Fibroblast of lung (primary cell): ENCODE results near the gene ENOX1. TPM values are rescaled to one million over a fixed set of nuclear protein-coding genes. Genes with fewer than 3 reads are reported as not detected.

Experiments used
- DNase-seq, 2 donors: peaks; one replicate each; pipeline versions ENCODE4 v3.0.0 to v3.0.0-alpha.2; 2010; ENCODE audit warnings: low read depth in 2 of 2
- H2AFZ ChIP-seq: 2 replicates; pipeline ENCODE4 v1.5.1; 2012; ENCODE audit warnings: low read length, control low read depth, inconsistent platforms
- H3K27ac ChIP-seq: 2 replicates; pipeline ENCODE4 v1.5.1; 2011; ENCODE audit warnings: low read length, control low read depth; ENCODE audit not compliant: insufficient read depth
- H3K27me3 ChIP-seq: 2 replicates; pipeline ENCODE4 v1.5.1; 2011; ENCODE audit warnings: mild to moderate bottlenecking, low read length; ENCODE audit not compliant: control insufficient read depth, insufficient read depth
- H3K36me3 ChIP-seq: 2 replicates; pipeline ENCODE4 v1.5.1; 2011; ENCODE audit warnings: low read length; ENCODE audit not compliant: control insufficient read depth, insufficient read depth
- H3K4me1 ChIP-seq: 2 replicates; pipeline ENCODE4 v1.5.1; 2011; ENCODE audit warnings: low read length; ENCODE audit not compliant: control insufficient read depth, insufficient read depth; ENCODE audit errors: extremely low read depth
- H3K4me2 ChIP-seq: 2 replicates; pipeline ENCODE4 v1.5.1; 2011; ENCODE audit warnings: low read length, control low read depth; ENCODE audit not compliant: insufficient read depth; ENCODE audit errors: extremely low read depth
- H3K4me3 ChIP-seq, 4 experiments: fragments of 200-600 bp in 1 of 4; sonication (generic) in 1 of 4; replicated peaks in 1 of 4; 2 replicates each; pipeline ENCODE4 v1.5.1; 2011 to 2016; ENCODE audit warnings: low read length in 4 of 4, low read depth in 3 of 4, mild to moderate bottlenecking in 3 of 4, control low read depth in 2 of 4, inconsistent platforms in 1 of 4, mixed read lengths in 1 of 4; ENCODE audit not compliant: insufficient read depth in 1 of 4; ENCODE audit errors: control extremely low read depth in 1 of 4
- H3K79me2 ChIP-seq: 2 replicates; pipeline ENCODE4 v1.5.1; 2012; ENCODE audit warnings: mild to moderate bottlenecking, low read length, inconsistent platforms; ENCODE audit not compliant: control insufficient read depth, insufficient read depth
- H3K9ac ChIP-seq: 2 replicates; pipeline ENCODE4 v1.5.1; 2011; ENCODE audit warnings: mild to moderate bottlenecking, low read length, control low read depth; ENCODE audit not compliant: insufficient read depth
- H3K9me3 ChIP-seq: 2 replicates; pipeline ENCODE4 v1.5.1; 2012; ENCODE audit warnings: low read depth, low read length; ENCODE audit not compliant: control insufficient read depth, insufficient read depth
- H4K20me1 ChIP-seq: 2 replicates; pipeline ENCODE4 v1.5.1; 2011; ENCODE audit warnings: low read length; ENCODE audit not compliant: control insufficient read depth, insufficient read depth; ENCODE audit errors: extremely low read depth
- EZH2 ChIP-seq: IDR thresholded peaks from 2 replicates; pipeline ENCODE4 v1.5.1; 2012; ENCODE audit warnings: low read length, control low read depth, mild to moderate bottlenecking; ENCODE audit errors: missing control alignments
- polyA plus RNA-seq, 2 donors: library from polyadenylated mRNA; depleted of rRNA in 1 of 2; stranded (reverse) in 1 of 2; unstranded in 1 of 2; fragments of >200 nt; gene quantifications; 2 replicates each; pipeline ENCODE4 v1.2.1, GENCODE V29; 2011 to 2012; ENCODE audit warnings: missing spikeins in 1 of 2
- total RNA-seq: library from RNA; depleted of rRNA; stranded (reverse); fragments of >200 nt; gene quantifications from 2 replicates; pipeline ENCODE4 v1.2.1, GENCODE V29; 2014
- TF ChIP-seq, protein P1 (sequence below), 2 donors: IDR thresholded peaks in 1 of 2; conservative IDR thresholded peaks in 1 of 2; 1 replicate in 1 of 2; 2 replicates in 1 of 2; pipeline ENCODE4 v1.5.1; 2011 to 2012; ENCODE audit warnings: low read length in 2 of 2, control low read depth in 1 of 2, inconsistent platforms in 1 of 2, low read depth in 1 of 2, mild to moderate bottlenecking in 1 of 2

ENOX1 gene
- total and polyA plus RNA-seq, 2 donors (not counting 1 experiment from before 2014, with no cell fraction given) = 3.5 to 7.6 TPM

DNA sequence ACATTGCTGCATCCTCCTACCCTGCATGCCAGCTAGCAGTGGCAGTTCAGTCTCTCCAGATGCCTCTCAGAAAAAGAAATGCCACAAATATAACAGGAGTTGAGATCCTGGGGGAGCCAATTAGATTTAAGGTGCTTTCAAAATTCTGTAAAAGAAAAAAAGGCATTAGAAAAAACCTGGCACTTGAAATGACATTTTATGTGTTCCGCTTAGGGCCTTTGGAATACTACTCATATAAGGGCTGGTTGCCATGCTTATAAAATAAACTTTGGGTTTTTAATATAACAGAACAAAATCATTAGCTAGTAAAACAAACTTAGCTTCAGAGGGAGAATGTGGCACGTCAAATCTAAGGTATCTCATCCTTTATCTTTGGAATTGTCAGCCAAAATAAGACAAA, 104.1 kb downstream of the ENOX1 start:
- H3K27me3 ChIP-seq = no peaks in the 10 kb centered on the region
- H2AFZ ChIP-seq = no peak overlapping the region
- H3K4me3 ChIP-seq = no peak overlapping the region
- H3K27ac ChIP-seq = no peak overlapping the region
- H3K79me2 ChIP-seq = no peaks in the 10 kb centered on the region
- H3K9ac ChIP-seq = no peak overlapping the region
- no peaks in the 10 kb centered on the region for H4K20me1 ChIP-seq
- H3K9me3 ChIP-seq = no peaks in the 10 kb centered on the region
- TF ChIP-seq, protein P1, sequence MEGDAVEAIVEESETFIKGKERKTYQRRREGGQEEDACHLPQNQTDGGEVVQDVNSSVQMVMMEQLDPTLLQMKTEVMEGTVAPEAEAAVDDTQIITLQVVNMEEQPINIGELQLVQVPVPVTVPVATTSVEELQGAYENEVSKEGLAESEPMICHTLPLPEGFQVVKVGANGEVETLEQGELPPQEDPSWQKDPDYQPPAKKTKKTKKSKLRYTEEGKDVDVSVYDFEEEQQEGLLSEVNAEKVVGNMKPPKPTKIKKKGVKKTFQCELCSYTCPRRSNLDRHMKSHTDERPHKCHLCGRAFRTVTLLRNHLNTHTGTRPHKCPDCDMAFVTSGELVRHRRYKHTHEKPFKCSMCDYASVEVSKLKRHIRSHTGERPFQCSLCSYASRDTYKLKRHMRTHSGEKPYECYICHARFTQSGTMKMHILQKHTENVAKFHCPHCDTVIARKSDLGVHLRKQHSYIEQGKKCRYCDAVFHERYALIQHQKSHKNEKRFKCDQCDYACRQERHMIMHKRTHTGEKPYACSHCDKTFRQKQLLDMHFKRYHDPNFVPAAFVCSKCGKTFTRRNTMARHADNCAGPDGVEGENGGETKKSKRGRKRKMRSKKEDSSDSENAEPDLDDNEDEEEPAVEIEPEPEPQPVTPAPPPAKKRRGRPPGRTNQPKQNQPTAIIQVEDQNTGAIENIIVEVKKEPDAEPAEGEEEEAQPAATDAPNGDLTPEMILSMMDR (conservative IDR thresholded peaks at IDR 0.05 in 1 of 2, IDR thresholded peaks at IDR 0.05 in 1 of 2; ENCODE audit: low read depth in 1 of 2, low read length in 2 of 2) = no peak
- no peak for TF ChIP-seq EZH2
- no peaks in the 10 kb centered on the region for H3K4me1 ChIP-seq
- no peak overlapping the region for H3K4me2 ChIP-seq
- no peaks in the 10 kb centered on the region for H3K36me3 ChIP-seq
- no peak for DNase-seq

DNA sequence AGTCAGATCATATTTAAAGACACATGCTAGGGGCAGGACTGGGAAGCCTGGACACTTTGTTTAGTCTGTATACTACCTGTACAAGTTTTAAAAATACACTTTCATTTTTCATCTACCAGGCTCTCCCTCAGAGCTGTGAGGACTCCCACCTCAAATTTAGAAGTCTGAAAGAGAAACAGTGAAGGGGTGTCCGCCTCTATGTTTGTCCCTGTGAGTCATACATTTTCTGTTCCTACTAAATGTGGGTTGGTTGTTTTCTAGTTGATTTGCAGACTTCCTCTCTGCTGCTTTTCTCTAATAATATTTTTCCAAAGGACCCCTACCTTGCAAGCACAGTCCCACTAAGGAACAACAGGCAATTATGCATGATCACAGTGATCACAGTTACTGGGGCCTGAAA, 110.5 kb downstream of the ENOX1 start:
- no peaks in the 10 kb centered on the region for H3K36me3 ChIP-seq
- no peak overlapping the region for H3K9ac ChIP-seq
- H3K79me2 ChIP-seq = no peaks in the 10 kb centered on the region
- no peak overlapping the region for H3K4me3 ChIP-seq
- H4K20me1 ChIP-seq = no peaks in the 10 kb centered on the region
- H3K4me2 ChIP-seq = no peak overlapping the region
- no peaks in the 10 kb centered on the region for H3K4me1 ChIP-seq
- H3K27ac ChIP-seq = no peak overlapping the region
- DNase-seq = no peak
- H2AFZ ChIP-seq = no peak overlapping the region
- TF ChIP-seq, protein P1 (conservative IDR thresholded peaks at IDR 0.05 in 1 of 2, IDR thresholded peaks at IDR 0.05 in 1 of 2; ENCODE audit: low read depth in 1 of 2, low read length in 2 of 2) = no peak
- no peak for TF ChIP-seq EZH2
- no peaks in the 10 kb centered on the region for H3K27me3 ChIP-seq
- H3K9me3 ChIP-seq = no peaks in the 10 kb centered on the region

DNA sequence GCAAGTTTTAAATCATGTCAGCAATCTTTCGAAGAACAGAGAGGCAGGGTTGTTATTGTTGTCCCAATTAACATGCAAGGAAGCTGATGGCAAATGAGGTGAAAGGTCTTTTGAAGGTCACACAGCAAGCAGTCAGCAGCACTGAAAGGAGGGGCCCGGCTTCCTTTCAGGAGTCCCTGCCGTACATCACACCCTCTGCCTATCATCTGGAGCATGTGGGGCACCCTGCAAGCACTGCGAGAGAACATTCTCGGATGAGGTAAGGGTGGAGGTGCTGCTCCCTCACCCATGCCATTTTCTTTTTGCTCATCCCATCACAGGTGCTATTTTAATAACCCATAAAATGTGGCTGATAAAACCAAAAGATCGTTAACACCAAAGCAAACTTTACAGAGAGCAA, 111.2 kb downstream of the ENOX1 start:
- H3K36me3 ChIP-seq = no peaks in the 10 kb centered on the region
- no peak for DNase-seq

More for the DNA sequence above, 111.2 kb downstream of the ENOX1 start:
- no peak for TF ChIP-seq EZH2
- Histone ChIP-seq H3K9ac (no peak overlapping the region), H3K27me3 (no peaks in the 10 kb centered on the region), H3K4me3 (no peak overlapping the region), H2AFZ (no peak overlapping the region), H3K4me2 (no peak overlapping the region), H3K4me1 (no peaks in the 10 kb centered on the region), H3K9me3 (no peaks in the 10 kb centered on the region), H4K20me1 (no peaks in the 10 kb centered on the region), H3K27ac (no peak overlapping the region), H3K79me2 (no peaks in the 10 kb centered on the region)
